GM15510 (cell line): ENCODE measurements around the gene TMEM143.

ENCODE experiments used
- POLR2A ChIP-seq: IDR thresholded peaks from 3 replicates; pipeline ENCODE4 v1.6.1; 2011; ENCODE audit warnings: borderline replicate concordance; ENCODE audit not compliant: insufficient read length; ENCODE audit errors: extremely low read depth

Gene TMEM143

GRCh38 chr19:48363810-48364597, at the start of gene TMEM143, which contains the start of gene SYNGR4:
Gene TMEM143 (minus strand): TSS chr19:48363940. CDS start chr19:48363920, 20 bp downstream.
Gene SYNGR4 (plus strand): TSS chr19:48364367. CDS start chr19:48365843, 1,476 bp downstream.
- TF ChIP-seq POLR2A = peak; percentile 57

DNA sequence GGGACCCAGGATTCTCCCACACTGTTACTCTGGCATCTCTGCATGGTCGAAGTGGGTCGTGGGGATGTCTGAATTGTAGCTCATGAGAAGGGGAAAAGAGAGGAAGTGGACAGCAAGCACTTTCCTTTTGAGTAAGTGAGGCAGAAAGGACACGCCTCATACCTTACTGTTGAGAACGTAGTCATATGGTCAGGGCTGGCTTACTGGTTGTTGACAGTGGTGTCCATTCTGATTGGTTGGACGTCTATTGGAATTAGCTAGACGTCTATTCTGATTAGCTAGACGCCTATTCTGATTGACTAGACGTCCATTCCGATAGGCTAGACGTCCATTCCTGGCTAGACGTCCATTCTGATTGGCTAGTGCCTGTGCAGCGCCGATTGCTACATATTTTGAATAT, 42.1 kb upstream of the TMEM143 start:
- no peak for TF ChIP-seq POLR2A

DNA sequence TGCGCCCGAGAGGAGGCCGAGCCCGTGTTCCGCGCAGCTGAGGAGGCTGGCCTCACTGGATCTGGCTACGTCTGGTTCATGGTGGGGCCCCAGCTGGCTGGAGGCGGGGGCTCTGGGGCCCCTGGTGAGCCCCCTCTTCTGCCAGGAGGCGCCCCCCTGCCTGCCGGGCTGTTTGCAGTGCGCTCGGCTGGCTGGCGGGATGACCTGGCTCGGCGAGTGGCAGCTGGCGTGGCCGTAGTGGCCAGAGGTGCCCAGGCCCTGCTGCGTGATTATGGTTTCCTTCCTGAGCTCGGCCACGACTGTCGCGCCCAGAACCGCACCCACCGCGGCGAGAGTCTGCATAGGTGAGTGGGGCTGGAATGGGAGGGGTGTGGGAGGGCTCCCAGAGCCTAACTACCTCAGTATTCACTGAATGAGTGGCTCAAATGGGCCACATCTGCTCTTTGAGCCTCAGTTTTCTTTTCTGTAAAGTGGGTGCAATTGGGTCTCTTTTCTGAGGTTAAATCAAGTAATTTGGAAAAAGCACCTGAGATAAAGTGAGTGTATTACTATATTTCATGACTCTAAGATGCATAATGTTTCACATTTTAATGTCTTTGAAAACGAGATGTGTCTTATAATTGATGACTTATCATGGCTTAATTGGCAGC, 41.4 kb upstream of the TMEM143 start:
- no peak for TF ChIP-seq POLR2A

GRCh38 chr19:48403606-48404005, 39.9 kb upstream of the TMEM143 start:
- TF ChIP-seq POLR2A = no peak

- TF ChIP-seq POLR2A = no peak
These were observed 37.5 kb upstream of the TMEM143 start for GRCh38 chr19:48401287-48401686.

- no peak for TF ChIP-seq POLR2A
These were observed 36.4 kb upstream of the TMEM143 start for GRCh38 chr19:48400018-48400742.

- peak; percentile 70 for TF ChIP-seq POLR2A
These were observed 34.9 kb upstream of the TMEM143 start for GRCh38 chr19:48398375-48399235.

- no peak for TF ChIP-seq POLR2A
These were observed 34.3 kb upstream of the TMEM143 start for GRCh38 chr19:48398102-48398374.

DNA sequence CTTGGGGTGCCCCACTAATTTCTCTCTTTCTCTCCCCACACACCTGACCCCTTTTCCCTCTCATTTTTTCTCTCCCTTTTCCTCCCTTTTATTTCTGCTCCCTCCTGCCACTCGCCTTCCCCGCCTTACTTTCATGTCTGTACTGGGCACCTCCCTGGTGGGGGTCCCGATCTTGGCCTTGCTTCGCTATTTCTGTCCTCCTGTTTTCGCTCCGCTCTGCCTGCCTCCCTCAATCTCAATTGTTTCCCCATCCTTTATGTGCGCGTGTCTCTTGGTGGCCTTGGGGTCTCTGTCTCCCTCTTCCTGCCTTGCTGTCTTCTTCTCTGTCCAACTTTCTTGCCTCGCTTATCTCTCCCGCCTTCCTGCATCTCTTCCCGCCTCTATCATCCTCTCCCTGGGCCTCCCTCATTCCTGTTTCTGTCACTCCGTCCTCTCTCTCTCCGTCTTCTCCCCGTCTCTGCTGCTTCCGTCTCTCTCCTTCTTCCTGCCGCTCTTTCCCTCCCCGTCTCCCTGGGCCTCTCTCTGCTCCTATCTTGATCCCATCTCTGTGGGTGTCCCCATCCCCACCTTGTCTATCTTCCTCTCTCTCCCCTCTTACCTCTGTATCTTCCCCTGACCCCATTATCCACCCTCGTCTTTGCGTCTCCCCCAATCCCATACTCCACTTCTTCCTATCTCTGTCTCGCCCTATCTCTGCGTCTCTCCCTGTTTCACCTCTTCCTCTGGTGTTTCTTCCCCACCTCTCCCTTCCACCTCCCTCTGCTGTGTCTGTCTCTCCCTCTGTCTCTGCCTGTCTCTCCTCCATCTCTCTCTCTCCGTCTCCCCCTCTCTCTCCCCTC, 33.7 kb upstream of the TMEM143 start:
- no peak for TF ChIP-seq POLR2A

GRCh38 chr19:48396824-48397176, 33.1 kb upstream of the TMEM143 start:
- no peak for TF ChIP-seq POLR2A

GRCh38 chr19:48396016-48396823, 32.5 kb upstream of the TMEM143 start:
- no peak for TF ChIP-seq POLR2A

GRCh38 chr19:48395499-48395898, 31.8 kb upstream of the TMEM143 start:
- TF ChIP-seq POLR2A = no peak

GRCh38 chr19:48395170-48395455, 31.4 kb upstream of the TMEM143 start:
- TF ChIP-seq POLR2A = no peak
